ENCODE data around the gene CYTH3.

The CYTH3 gene

DNA sequence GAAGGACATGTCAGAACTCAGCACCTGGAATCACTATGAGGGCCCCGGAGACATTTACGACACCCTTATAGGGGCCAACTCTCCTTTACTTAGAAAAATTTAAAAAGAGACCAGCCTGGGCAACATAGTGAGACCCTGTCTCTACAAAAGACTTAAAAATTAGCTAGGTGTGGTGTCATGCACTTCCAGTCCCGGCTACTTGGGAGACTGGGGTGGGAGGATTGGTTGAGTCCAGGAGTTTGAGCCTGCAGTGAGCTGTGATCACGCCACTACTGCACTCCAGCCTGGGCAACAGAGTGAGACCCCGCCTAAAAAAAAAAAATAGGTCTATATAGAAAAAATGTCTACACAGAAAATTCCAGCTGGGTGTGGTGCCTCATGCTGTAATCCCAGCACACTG, 7.5 kb upstream of the CYTH3 start:
- no peak for DNase-seq (ENCODE audit: low spot score)

DNA sequence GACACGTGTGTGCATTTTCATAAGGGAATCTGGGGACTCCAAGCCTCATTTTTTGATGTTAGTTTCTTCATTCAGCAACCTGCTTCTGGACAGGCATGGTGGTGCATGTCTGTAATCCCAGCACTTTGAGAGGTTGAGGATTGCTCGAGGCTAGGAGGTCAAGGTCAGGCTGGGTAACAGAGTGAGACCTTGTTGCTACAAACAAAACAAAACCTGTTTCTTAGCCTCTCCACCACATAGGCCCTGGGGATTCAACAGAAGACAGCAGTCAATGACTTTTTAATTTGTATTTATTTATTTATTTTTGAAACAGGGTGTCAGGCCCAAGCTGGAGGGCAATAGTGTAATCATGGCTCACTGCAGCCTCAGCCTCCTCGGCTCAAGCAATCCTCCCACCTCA, 6.9 kb upstream of the CYTH3 start:
- DNase-seq (ENCODE audit: low spot score): no peak

DNA sequence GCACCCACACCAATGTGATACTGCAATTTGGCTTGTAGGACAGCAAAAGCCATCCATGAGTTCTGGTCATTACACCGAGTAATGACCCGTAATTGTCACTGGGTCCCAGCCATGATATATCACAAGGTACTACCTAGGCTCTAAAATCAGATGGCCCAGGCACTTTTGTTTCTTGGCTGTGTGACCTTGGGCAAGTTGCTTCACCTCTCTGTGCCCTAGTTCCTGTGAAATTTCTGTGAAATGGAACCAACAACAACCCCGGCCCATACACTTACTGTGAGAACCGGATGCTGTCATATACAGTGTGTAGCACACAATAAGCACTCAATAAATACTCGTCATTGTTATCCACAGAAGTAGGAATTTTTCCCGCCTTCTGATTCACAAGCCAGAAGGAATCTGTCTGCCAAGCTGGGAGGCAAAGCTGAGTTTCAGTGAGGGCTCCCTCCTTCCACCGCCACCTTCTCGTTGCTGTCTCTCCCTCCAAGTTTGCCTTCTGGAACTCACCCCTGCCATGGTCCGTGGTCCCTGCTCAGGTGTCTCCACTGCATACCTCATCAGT, 6.4 kb upstream of the CYTH3 start:
- DNase-seq (ENCODE audit: low spot score): no peak

DNA sequence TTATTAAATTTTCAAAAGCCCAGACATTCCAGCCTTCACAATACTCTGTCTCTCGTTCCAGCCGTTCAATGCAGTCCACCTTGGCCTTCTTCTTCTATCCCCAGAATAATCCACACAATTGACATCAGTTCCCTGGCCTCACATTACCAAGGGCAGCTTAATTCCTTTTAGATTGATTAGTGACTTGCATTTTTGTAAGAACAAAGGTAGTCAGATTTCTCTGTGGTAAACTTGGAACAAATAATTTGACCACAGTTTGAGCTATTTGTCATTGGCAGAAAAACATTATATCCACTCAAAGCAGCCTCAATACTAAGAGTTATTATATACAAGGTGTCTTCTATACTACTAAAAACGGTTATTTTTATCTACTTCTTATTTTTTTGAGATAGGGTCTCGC, 5.1 kb upstream of the CYTH3 start:
- DNase-seq (ENCODE audit: low spot score): no peak

DNA sequence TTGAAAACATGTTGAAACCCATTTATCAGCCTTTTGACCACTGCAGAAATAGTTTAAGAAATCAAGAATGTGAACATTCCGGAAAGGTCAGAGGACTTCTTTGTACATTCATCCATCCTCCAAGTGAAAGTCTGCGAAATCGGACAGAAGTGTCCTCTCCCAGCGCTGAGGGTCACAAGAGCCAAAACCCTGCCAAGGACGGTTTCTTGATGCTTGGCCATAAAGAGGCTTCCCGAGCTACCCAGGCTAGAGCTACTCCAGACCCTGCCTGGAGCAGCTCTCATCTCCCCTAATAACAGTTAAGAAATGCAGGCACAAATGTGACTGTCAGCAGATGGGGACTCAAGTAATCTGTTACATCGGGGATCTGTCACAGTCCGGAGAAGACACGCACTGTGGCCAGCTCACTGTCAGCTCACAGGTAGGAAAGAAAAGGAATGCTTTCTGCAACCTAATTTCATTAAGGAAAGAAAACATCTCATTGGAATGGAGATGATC, 4.5 kb upstream of the CYTH3 start:
- no peak for DNase-seq (ENCODE audit: low spot score)

DNA sequence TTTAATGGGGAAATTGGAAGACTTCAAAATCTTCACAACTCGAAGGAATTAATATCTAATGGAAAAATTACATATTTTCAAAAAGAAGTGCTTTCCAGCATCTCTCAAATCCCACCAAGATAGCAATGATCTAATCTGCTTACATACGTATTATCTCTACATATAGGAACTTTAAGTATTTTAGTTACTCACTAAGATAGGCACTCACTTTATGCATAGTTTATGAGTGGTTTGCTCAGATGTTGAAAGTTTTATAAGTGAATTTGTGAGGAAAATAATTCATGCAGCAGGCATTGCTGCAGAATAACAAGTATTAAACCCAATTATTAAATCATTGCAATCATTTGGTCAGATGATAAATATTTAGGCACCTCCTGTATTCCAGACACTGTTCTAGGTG, 2.3 kb upstream of the CYTH3 start:
- DNase-seq (ENCODE audit: low spot score): no peak

DNA sequence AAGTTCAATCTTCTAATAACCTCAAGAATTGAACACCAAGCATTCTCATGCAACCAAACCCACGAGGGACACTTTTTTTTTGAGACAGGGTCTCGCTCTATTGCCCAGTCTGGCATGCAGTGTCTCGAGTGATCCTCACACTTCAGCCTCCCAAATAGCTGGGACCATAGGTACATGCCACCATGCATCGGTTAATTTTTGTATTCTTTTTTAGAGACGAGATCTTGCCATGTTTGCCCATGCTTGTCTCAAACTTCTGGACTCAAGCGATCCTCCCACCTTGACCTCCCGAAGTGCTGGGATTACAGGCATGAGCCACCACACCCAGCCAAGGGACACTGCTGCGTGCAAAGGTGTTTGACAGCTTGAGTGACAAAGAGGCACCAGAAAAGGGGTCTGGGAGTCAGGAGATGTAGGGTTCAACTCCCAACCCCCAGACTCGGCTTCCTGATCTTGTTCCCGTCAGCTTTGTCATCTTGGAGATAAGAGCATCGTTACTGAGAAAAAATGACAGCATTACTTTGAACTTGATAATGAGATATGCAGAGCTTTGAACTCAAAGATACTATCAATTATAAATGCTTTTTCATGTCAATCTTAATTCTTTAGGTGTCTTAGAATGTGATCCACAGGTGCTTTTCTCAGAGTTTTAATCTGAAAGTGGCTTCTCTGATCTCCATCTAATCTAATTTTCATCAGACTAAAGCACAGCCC, 1.6 kb upstream of the CYTH3 start:
- DNase-seq (ENCODE audit: low spot score): no peak

DNA sequence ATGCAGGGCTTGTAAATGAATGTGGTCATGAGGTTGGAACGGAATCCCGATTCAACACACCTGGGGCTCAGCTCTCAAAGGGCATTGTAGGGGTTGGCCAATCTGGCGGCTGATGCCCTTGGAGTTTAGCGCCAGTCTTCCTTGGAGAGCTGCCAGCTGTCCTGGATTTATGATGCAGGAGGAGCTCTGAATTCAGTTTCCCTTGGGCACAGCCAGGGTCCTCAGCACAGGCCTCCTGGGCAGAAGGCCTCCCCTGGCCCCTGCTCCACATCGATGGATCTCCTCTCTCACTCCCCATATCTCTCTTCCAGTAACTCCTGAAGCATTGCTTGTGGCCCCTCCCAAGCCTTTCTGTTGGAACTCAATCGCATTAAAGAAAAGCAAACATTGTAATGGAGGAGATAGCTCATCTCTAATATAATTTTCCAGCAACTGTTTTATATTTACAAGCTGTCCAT, 985 bp upstream of the CYTH3 start:
- peak; percentile 41 for DNase-seq (ENCODE audit: low spot score)

DNA sequence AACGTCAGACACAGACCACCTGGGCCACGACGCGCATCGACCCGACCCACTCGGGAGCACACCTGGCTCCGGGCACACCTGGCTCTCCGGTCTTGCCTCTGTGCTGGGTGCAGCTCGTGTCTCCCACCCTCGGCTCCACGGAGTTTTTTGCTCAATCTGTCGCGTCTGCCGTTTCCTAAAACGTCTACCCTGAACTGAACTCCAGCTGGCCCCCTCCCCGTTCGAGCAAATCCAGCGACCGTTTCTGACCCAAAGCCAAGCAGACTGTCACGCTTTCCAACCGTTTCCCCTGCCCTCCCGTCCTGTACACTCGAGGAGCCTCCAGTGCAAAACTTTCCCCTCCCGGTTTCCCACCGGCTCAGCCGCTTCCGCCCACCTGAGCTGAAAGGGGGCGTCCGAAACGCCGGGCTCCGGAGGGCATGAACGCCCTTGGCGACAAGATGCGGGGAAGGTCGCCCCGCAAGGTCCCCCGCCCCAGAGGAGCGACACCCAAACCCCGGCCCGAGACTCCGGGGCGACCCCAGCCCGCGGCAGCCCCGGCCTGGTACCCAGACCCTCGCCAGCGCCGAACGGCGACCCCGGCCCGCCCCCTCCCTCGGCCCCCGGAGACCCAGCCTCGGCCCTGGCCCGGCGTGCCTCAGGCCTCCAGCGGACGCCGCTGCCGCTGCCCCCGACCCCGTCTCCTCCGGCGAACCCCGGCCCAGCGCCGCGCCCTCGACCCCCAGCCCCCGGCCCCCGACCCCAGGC, 557 bp downstream of the CYTH3 start:
- peak; percentile 24 for DNase-seq (ENCODE audit: low spot score)

DNA sequence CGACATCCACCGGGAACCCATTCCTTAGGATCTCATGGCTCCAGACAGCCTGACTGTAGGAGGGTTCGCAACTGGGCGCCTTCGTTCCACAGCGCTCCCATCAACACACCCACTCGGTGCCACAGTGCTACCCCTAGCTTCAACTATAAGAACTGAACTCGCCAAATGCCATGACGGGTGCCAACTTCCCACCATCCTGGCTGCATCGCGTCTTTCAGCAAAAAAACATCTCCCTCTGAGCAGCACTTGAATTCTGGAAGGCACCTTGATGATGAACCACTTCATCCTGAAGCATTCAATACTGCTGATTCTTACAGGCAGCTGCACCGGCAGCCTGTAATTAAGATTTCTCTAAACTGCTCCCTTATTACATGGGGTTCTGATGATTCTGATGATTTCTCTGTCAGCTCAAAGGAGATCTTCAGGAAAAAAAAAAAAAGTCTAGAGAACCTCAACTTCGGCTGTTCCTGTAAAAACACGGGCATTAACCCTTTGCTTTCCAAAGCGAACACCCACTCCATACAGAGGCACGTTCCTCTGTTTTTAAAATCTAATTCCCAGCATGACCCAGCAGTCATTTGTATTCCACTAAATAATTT, 1.3 kb downstream of the CYTH3 start:
- DNase-seq (ENCODE audit: low spot score): peak; percentile 77

DNA sequence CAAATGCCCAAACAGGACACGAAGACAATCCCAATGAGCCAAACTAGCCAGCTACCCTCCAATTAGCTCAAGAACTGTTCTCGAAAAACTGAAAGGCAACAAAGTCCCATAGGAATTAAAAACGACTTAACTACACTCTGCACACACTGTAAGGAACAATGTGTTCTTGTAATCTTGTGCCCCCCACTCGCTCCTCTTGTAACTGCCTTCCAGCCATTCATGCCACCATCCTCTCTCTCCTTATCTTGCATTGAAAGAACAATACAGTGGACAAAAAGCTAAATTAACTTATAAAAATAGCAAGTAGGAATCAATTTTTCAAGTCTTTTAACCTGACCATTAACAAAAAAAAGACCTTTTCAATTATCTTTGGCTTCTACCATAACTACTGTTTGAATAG, 2.9 kb downstream of the CYTH3 start:
- no peak for DNase-seq (ENCODE audit: low spot score)

DNA sequence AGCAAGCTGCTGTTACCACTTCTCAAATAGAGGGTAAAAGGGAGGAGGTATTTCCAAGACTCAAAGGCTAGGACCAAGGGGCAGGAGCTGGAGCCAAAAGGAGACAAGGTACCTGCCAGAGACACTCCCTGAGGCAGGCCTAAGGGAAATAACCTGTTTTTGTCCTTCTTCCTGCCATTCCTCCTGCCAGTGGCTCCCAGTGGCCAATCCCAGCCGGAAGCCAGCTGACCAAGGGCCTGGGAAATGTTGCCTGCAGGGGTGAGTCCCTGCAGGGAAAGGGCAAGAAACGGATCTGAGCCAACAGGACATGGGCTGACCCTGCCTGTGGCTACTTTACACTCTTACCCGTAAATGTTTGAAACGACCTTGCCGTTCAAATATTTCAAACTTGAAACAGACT, 3.5 kb downstream of the CYTH3 start:
- DNase-seq (ENCODE audit: low spot score): no peak

DNA sequence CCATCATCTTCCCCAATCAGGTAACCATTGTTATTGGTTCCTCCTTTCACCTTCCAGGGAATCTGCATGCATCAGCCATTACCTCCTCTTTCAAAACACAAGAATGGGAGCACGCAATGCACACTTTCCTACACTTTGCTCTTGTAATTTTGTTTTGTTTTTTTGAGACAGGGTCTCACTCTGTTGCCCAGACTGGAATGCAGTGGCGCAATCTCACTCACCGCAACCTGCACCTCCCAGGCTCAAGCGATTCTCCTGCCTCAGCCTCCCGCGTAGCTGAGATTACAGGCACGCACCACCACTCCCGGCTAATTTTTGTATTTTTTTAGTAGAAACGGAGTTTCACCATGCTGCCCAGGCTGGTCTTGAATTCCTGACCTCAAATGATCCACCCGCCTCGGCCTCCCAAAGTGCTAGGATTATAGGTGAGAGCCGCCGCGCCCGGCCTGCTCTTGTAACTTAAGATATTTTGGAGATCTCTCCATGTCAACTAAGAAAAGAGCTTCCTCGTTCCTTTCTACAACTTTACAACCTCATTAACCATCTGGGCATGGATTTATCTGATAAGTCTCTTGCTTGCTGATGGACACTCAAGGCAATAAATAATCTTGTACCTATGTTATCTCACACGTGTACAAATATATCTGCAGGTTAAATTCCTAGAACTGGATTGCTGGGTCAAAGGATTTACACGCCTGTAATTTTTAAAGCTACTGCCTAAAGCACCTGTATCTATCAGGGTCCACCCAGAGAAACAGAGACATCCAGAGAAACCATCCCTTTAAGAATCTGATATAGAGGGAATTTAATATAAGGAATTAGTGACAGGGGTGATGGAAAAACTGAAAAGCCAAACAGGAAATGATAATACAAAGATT, 4.2 kb downstream of the CYTH3 start:
- DNase-seq (ENCODE audit: low spot score): no peak

DNA sequence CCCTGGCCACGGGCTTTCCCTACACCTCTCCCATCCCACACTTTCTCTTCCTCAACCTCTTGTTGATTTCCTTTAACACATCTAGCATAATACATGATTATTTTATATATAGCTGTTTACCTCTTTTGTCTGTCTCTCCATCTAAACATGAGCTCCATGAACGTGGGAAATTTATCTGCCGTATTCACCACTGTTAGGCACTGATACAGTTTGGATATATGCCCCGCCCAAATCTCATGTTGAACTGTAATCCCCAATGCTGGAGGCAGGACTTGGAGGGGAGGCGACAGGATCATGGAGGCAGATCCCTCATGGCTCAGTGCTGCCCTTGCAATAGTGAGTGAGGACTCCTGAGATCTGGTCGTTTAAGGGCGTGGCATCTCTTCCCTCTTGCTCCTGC, 5.7 kb downstream of the CYTH3 start:
- no peak for DNase-seq (ENCODE audit: low spot score)

DNA sequence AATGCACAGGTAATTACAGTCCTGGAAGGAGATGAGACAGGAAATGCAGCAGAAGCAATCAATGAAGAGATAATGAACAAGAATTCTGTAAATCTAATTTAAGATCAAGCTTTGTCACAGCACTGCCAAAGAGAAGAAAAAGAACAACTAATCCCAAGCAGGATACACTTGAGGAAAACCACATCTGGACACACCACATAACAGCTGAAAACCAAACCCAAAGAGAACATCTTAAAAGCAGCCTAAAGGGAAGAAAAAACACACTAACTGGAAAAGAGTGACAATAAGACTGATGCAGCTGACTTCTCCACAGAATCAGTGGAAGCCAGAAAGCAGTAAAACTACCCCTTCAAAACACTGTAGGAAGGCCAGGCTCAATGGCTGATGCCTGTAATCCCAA, 10.2 kb downstream of the CYTH3 start:
- no peak for DNase-seq (ENCODE audit: low spot score)

DNA sequence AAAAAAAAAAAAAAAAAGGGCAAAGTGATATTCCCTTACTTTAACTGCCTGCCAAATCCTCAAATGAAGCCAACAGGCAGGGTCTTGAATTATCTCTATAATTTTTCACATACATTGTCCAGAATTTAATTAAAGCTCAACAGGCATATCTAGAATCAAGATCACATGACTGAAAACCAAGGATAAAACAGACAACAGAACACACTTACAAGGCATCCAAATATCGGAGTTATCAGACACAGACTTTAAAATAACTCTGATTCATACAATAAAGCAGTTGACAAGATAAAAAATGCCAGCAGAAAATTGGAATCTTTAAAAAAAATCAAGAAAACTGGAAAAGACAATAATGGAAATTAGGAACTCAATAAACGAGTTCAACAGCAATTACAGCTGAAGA, 10.7 kb downstream of the CYTH3 start:
- no peak for DNase-seq (ENCODE audit: low spot score)

DNA sequence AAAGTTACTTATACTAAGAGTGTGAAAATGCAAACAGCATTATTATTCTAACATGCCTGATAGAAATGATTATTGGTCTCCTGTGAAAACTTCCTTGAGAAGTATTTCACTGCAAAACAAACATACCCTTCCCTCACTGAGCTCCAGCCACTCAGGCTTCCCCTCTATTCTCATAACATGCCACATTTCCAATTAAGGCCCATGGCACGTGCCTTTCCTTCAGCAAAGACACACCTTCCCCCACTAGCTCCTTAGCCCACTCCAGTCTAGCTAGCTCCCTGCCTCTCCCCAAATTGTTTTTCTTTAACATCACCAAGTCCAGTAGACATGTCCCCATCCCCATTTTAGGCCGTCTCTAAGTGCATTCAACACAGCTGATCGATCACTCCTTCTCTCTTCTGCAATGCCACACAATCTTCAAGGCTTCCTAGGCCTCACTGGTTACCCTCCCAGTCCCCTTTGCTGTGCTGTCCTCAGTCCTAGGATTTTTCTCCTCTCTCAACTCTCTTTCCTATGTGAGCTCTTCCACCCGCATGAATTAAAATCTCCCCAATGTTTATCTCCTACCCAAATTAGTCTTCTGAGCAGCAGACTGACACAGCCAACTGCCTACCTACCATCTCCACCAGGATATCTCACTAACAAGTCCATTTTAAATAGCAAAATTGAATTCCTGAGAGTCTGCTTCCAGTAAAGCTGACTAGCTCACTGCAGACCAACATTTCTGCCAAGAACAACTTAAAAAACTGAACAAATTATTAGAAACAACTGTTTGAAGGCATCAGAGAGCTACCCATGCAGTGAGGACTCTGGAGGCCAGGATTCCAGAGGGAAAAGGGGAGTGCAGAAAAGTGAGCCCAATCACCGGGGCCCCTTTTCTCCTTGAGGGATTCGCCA, 11.9 kb downstream of the CYTH3 start:
- no peak for DNase-seq (ENCODE audit: low spot score)

DNA sequence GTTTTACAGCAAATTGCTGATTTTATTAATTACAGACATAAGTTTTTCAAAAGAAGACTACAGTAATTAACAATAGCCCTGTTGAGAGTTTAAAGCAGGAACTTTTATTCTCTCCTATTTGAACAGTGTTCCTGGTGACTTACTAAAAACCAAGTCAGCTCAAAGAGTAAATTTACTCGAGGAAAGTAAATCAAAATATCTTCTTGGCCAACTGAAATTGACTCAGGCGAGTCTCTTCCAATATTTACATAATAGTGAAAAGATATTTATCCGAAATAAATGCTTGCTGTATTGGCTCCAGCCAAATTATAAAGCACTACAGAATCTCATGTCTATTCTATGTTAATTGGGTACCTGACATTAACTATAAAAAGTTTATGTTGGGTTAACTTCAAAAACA, 13.2 kb downstream of the CYTH3 start:
- DNase-seq (ENCODE audit: low spot score): no peak

DNA sequence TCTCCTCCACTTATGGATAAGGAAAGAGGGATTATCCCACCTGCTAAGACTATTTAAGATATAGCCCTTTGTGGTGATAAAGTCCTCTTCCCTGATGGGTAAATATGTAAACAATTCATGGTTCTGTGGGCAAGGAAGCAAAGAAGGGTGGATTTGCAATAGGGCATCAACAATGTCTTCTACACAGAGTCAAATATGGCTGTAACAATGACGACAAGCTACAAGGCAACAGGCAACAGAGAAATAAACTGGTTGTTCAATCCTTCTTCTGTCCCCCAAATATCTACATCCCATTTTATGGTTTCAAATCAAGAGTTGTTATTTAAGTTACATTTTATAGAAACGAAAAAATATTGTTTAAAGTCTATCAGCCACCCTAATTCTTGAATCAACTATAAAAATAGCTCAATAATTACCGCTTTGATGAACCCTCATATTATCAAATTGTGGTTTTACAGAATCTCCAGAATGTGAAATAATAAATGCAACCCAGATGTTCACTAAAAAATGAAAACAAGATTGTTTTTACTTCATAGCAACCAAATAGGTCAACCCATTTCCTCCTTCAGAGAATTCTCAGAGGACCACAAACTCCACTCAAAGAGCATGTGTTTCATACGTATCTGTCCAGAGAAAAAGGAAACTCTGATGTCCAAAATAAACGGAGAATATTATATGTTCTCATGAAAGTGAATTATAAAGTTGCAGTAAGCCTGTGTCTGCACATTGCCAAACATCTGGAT, 13.8 kb downstream of the CYTH3 start:
- DNase-seq (ENCODE audit: low spot score): no peak

DNA sequence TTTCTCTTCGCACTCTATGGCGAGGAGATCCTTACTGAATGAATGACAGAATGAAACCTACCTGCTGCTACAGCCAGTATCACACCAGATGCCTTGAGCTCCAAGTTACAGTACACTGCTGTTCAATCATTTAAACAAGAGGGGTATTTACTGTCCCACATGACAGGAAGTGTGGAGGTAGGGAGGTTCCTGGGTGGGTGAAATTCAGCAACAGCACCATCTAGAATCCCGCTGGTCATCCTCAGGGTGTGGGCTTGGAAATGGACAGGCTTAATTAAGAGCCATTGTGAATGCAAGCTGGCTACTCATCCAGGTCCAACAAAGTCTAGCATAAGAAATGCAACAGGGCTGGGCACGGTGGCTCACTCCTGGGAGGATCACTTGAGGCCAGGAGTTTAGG, 14.7 kb downstream of the CYTH3 start:
- DNase-seq (ENCODE audit: low spot score): no peak

Data from cerebellar cortex (tissue), 1 donor.